ENCODE results near the gene RFC3. TPM values are rescaled to one million over a fixed set of nuclear protein-coding genes. Genes with fewer than 3 reads are reported as not detected.

RFC3 gene
- total RNA-seq, 1 experiment from 2014 or later = 321 TPM

GRCh38 chr13:33784738-33785137 is 33.2 kb upstream of the RFC3 start:
- Histone ChIP-seq H3K9ac (ENCODE audit: low read length) (no peak overlapping the region), H3K27ac (ENCODE audit: low read length) (no peak overlapping the region), H3K4me3 (ENCODE audit: low read length) (no peak overlapping the region), H2AFZ (ENCODE audit: low read length) (no peak overlapping the region), H3K9me2 (replicated peaks; ENCODE audit: insufficient read depth, low read length) (no peaks in the 10 kb centered on the region), H3K27me3 (ENCODE audit: low read length) (no peaks in the 10 kb centered on the region), H3K4me2 (ENCODE audit: low read depth, low read length, poor library complexity, severe bottlenecking) (no peak overlapping the region), H3K9me3 (ENCODE audit: low read length) (peaks cover 11% of the 10 kb centered on the region), H3K4me1 (ENCODE audit: low read length) (peaks cover 51% of the 10 kb centered on the region), H4K20me1 (ENCODE audit: insufficient read depth, low read depth, low read length) (no peaks in the 10 kb centered on the region), H3K36me3 (ENCODE audit: insufficient read depth, low read length) (peaks cover 40% of the 10 kb centered on the region), H3K79me2 (ENCODE audit: low read length) (peaks cover 87% of the 10 kb centered on the region)
- DNase-seq = no peak

DNA sequence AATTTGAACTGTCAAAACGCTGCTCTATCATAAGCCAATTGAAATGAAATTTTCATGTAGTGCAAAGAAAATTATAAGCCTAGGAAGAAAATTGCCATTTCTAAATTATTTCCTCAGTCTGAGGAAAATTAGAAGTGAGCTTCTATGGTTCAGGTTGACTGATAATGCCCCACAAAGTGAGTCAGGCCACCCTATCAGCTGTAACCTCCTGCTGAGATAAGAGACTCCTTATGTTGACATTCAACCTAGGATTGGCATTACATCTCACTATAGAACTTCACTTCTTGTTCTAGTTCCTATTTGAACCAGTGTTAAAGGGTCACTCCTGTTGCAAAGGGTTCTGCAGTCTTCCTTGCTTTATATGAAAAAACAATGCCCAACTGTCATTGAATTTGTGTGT is 32.6 kb upstream of the RFC3 start:
- Histone ChIP-seq H3K27me3 (ENCODE audit: low read length) (no peaks in the 10 kb centered on the region), H2AFZ (ENCODE audit: low read length) (no peak overlapping the region), H3K27ac (ENCODE audit: low read length) (peak overlapping the region; percentile 97), H3K4me1 (ENCODE audit: low read length) (peaks cover 50% of the 10 kb centered on the region), H3K79me2 (ENCODE audit: low read length) (peaks cover 90% of the 10 kb centered on the region), H4K20me1 (ENCODE audit: insufficient read depth, low read depth, low read length) (no peaks in the 10 kb centered on the region), H3K9me3 (ENCODE audit: low read length) (peaks cover 11% of the 10 kb centered on the region), H3K9ac (ENCODE audit: low read length) (no peak overlapping the region), H3K9me2 (replicated peaks; ENCODE audit: insufficient read depth, low read length) (no peaks in the 10 kb centered on the region), H3K4me2 (ENCODE audit: low read depth, low read length, poor library complexity, severe bottlenecking) (no peak overlapping the region), H3K36me3 (ENCODE audit: insufficient read depth, low read length) (peaks cover 45% of the 10 kb centered on the region), H3K4me3 (ENCODE audit: low read length) (no peak overlapping the region)
- DNase-seq = no peak

- peaks cover 92% of the 10 kb centered on the region for H3K79me2 ChIP-seq (ENCODE audit: low read length)
- H3K9me3 ChIP-seq (ENCODE audit: low read length) = peaks cover 8% of the 10 kb centered on the region
- H3K27ac ChIP-seq (ENCODE audit: low read length) = peak overlapping the region; percentile 97
- peak overlapping the region; percentile 84 for H3K4me2 ChIP-seq (ENCODE audit: low read depth, low read length, poor library complexity, severe bottlenecking)
- no peaks in the 10 kb centered on the region for H3K9me2 ChIP-seq (replicated peaks; ENCODE audit: insufficient read depth, low read length)
- DNase-seq = peak; percentile 86
- peaks cover 62% of the 10 kb centered on the region for H3K4me1 ChIP-seq (ENCODE audit: low read length)
- H4K20me1 ChIP-seq (ENCODE audit: insufficient read depth, low read depth, low read length) = no peaks in the 10 kb centered on the region
- H3K4me3 ChIP-seq (ENCODE audit: low read length) = peak overlapping the region; percentile 57
- peak overlapping the region; percentile 69 for H3K9ac ChIP-seq (ENCODE audit: low read length)
- peak overlapping the region; percentile 44; the same call in 1 of the 2 replicates for H2AFZ ChIP-seq (ENCODE audit: low read length)
- H3K36me3 ChIP-seq (ENCODE audit: insufficient read depth, low read length) = peaks cover 49% of the 10 kb centered on the region
- H3K27me3 ChIP-seq (ENCODE audit: low read length) = no peaks in the 10 kb centered on the region
Observed at GRCh38 chr13:33787051-33787591, 30.8 kb upstream of the RFC3 start.

GRCh38 chr13:33789066-33789606 is 28.8 kb upstream of the RFC3 start:
- Histone ChIP-seq H3K9ac (ENCODE audit: low read length) (peak overlapping the region; percentile 11), H4K20me1 (ENCODE audit: insufficient read depth, low read depth, low read length) (no peaks in the 10 kb centered on the region), H2AFZ (ENCODE audit: low read length) (no peak overlapping the region), H3K9me3 (ENCODE audit: low read length) (peaks cover 8% of the 10 kb centered on the region), H3K27me3 (ENCODE audit: low read length) (no peaks in the 10 kb centered on the region), H3K79me2 (ENCODE audit: low read length) (peaks cover 86% of the 10 kb centered on the region), H3K4me3 (ENCODE audit: low read length) (peak overlapping the region; percentile 2; the same call in 1 of the 2 replicates), H3K9me2 (replicated peaks; ENCODE audit: insufficient read depth, low read length) (no peaks in the 10 kb centered on the region), H3K4me1 (ENCODE audit: low read length) (peaks cover 77% of the 10 kb centered on the region), H3K4me2 (ENCODE audit: low read depth, low read length, poor library complexity, severe bottlenecking) (peak overlapping the region; percentile 30), H3K27ac (ENCODE audit: low read length) (peak overlapping the region; percentile 97), H3K36me3 (ENCODE audit: insufficient read depth, low read length) (peaks cover 50% of the 10 kb centered on the region)
- DNase-seq = peak; percentile 71

- Histone ChIP-seq H3K27ac (ENCODE audit: low read length) (peak overlapping the region; percentile 97), H3K27me3 (ENCODE audit: low read length) (no peaks in the 10 kb centered on the region), H3K36me3 (ENCODE audit: insufficient read depth, low read length) (peaks cover 44% of the 10 kb centered on the region), H3K4me1 (ENCODE audit: low read length) (peaks cover 82% of the 10 kb centered on the region), H4K20me1 (ENCODE audit: insufficient read depth, low read depth, low read length) (no peaks in the 10 kb centered on the region), H3K4me2 (ENCODE audit: low read depth, low read length, poor library complexity, severe bottlenecking) (peak overlapping the region; percentile 30), H2AFZ (ENCODE audit: low read length) (no peak overlapping the region), H3K9me2 (replicated peaks; ENCODE audit: insufficient read depth, low read length) (no peaks in the 10 kb centered on the region), H3K4me3 (ENCODE audit: low read length) (peak overlapping the region; percentile 2), H3K9ac (ENCODE audit: low read length) (0 out of 2 replicates have a peak overlapping the region, but pooled peaks have one; percentile 11), H3K79me2 (ENCODE audit: low read length) (peaks cover 80% of the 10 kb centered on the region), H3K9me3 (ENCODE audit: low read length) (peaks cover 6% of the 10 kb centered on the region)
- DNase-seq = no peak
Observed at GRCh38 chr13:33789739-33790138, 28.2 kb upstream of the RFC3 start.

- Histone ChIP-seq H3K4me1 (ENCODE audit: low read length) (peaks cover 81% of the 10 kb centered on the region), H3K36me3 (ENCODE audit: insufficient read depth, low read length) (peaks cover 28% of the 10 kb centered on the region), H3K9me2 (replicated peaks; ENCODE audit: insufficient read depth, low read length) (no peaks in the 10 kb centered on the region), H3K9ac (ENCODE audit: low read length) (peak overlapping the region; percentile 68), H3K27me3 (ENCODE audit: low read length) (no peaks in the 10 kb centered on the region), H3K27ac (ENCODE audit: low read length) (peak overlapping the region; percentile 97), H3K9me3 (ENCODE audit: low read length) (no peaks in the 10 kb centered on the region; the same call in 1 of the 2 replicates), H3K4me3 (ENCODE audit: low read length) (peak overlapping the region; percentile 59), H3K79me2 (ENCODE audit: low read length) (peaks cover 43% of the 10 kb centered on the region), H4K20me1 (ENCODE audit: insufficient read depth, low read depth, low read length) (no peaks in the 10 kb centered on the region), H3K4me2 (ENCODE audit: low read depth, low read length, poor library complexity, severe bottlenecking) (peak overlapping the region; percentile 74), H2AFZ (ENCODE audit: low read length) (no peak overlapping the region)
- peak; percentile 92 for DNase-seq
Observed at GRCh38 chr13:33793726-33794125, 24.2 kb upstream of the RFC3 start.

DNA sequence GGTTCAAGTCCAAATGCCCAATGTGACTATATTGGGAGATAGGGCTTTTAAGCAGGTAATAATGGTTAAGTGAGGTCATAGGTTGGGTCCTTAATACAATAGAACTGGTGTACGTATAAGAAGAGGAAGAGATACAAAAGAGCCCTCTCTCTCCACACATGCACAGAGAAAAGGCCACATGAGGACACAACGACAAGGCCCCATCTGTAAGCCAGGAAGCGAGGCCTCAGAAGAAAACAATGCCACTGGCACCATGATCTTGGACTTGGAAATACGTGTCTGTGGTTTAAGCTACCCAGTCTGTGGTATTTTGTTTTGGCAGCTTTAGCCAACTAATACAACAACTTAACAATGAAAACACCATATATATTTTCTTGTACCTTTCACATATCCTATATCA is 23.4 kb upstream of the RFC3 start:
- Histone ChIP-seq H3K9ac (ENCODE audit: low read length) (peak overlapping the region; percentile 68), H3K4me2 (ENCODE audit: low read depth, low read length, poor library complexity, severe bottlenecking) (peak overlapping the region; percentile 74), H2AFZ (ENCODE audit: low read length) (no peak overlapping the region; the same call in 1 of the 2 replicates), H3K4me3 (ENCODE audit: low read length) (no peak overlapping the region), H3K36me3 (ENCODE audit: insufficient read depth, low read length) (peaks cover 27% of the 10 kb centered on the region), H3K9me3 (ENCODE audit: low read length) (no peaks in the 10 kb centered on the region; the same call in 1 of the 2 replicates), H3K27me3 (ENCODE audit: low read length) (no peaks in the 10 kb centered on the region), H4K20me1 (ENCODE audit: insufficient read depth, low read depth, low read length) (no peaks in the 10 kb centered on the region), H3K4me1 (ENCODE audit: low read length) (peaks cover 81% of the 10 kb centered on the region), H3K27ac (ENCODE audit: low read length) (peak overlapping the region; percentile 97), H3K79me2 (ENCODE audit: low read length) (peaks cover 36% of the 10 kb centered on the region), H3K9me2 (replicated peaks; ENCODE audit: insufficient read depth, low read length) (no peaks in the 10 kb centered on the region)
- peak; percentile 79 for DNase-seq

DNA sequence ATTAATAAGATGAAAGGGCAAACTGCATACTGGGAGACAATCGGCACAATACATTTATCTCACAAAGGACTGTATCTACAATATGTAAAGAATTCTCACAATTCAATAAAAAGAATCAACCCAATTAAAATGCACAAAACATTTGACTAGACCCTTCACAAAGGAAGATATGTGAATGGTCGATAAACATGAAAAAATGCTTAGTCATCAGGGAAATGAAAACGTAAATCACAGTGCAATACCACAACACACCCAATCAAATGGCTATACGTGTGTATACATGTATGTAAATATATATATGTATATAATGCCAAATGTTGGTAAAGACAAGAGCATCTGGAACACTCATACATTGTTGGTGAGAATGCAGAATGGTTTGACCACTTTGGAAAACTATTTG is 21.9 kb upstream of the RFC3 start:
- H3K9me3 ChIP-seq (ENCODE audit: low read length) = no peaks in the 10 kb centered on the region; the same call in 1 of the 2 replicates
- peaks cover 87% of the 10 kb centered on the region for H3K4me1 ChIP-seq (ENCODE audit: low read length)
- no peaks in the 10 kb centered on the region for H3K27me3 ChIP-seq (ENCODE audit: low read length)
- no peaks in the 10 kb centered on the region for H4K20me1 ChIP-seq (ENCODE audit: insufficient read depth, low read depth, low read length)
- peaks cover 21% of the 10 kb centered on the region for H3K79me2 ChIP-seq (ENCODE audit: low read length)
- H3K36me3 ChIP-seq (ENCODE audit: insufficient read depth, low read length) = peaks cover 12% of the 10 kb centered on the region; the same call in 1 of the 2 replicates
- H3K9me2 ChIP-seq (replicated peaks; ENCODE audit: insufficient read depth, low read length) = no peaks in the 10 kb centered on the region
- H3K4me3 ChIP-seq (ENCODE audit: low read length) = no peak overlapping the region
- no peak overlapping the region for H3K4me2 ChIP-seq (ENCODE audit: low read depth, low read length, poor library complexity, severe bottlenecking)
- no peak overlapping the region for H2AFZ ChIP-seq (ENCODE audit: low read length)
- DNase-seq = no peak
- peak overlapping the region; percentile 97 for H3K27ac ChIP-seq (ENCODE audit: low read length)
- H3K9ac ChIP-seq (ENCODE audit: low read length) = no peak overlapping the region
